ENCODE data around the gene ARL14.
A peak's percentile ranks its signal among the peaks of the same experiment; 100 is the strongest.

The ARL14 gene

DNA sequence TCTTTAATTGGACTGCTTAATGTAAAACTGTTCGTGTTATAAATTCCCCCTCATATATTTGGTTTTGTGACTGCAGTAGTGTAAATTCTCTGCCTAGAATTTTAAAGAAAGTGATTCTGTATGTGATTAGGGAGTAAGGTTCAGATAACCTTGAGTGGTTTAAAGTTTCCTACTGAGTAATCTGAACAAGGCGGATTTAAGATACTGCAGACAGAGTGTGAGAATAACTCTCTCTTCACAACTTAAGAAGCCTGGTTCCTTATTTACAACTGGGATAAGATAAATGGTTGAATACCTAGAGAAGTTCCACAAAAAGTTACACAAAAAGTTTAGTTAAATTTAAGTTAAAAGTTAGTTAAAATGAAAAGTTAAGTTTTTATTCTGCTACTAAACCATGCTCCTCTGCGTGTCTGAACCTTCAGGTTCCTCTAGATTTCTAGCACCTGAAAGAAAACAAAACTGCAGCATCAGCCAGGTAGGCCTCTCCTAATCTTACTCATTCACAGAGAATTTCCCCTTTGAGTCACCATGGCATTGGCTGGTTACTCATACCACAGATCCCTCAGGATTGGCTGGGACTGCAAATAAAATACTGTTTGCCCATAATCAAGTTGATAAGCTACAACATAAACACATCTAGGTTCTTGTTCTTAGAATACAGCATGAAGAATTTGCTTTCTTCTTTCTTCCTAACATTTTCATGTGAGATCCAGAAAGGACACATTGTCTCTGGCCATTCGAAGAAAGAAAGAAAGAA lies at the start of gene ARL14:
TSS of gene ARL14 (plus strand) at position 614 of the 757 bp plus-strand sequence. CDS start 187 bp downstream, outside the sequence.
- H3K4me3 Mint-ChIP-seq, result no peak within 1 kb of the TSS
- no peaks in the 10 kb centered on the region for H3K36me3 Mint-ChIP-seq
- peaks cover 3 to 10% of the 10 kb centered on the region in 2 donors for H3K27me3 Mint-ChIP-seq
- ATAC-seq (replicated peaks) (peak in 1 of 2 donors; percentile 53), DNase-seq (no peak)
- H3K27ac Mint-ChIP-seq, result no peak within 1 kb of the TSS
- no peaks in the 10 kb centered on the region for H3K4me1 Mint-ChIP-seq
- no peaks in the 10 kb centered on the region for H3K9me3 Mint-ChIP-seq

DNA sequence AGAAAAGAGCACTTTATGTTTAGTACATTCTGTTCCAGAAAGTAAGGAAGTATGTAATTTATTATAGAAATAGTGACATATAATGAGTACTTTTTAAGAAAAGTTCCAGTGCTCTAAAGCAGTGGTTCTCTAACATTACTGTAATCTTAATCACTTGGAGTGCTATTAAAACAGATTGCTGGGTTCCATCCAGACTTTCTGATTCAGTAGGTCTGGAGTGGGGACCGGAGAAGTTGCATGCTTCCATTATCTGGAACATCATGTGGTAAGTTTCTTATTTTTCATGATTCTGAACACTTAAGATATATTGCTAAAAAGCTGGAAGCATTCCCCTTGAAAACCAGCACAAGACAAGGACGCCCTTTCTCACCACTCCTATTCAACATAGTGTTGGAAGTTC lies 47.5 kb upstream of the ARL14 start:
- Mint-ChIP-seq H3K36me3 (no peaks in the 10 kb centered on the region), H3K4me1 (no peaks in the 10 kb centered on the region), H3K4me3 (no peak overlapping the region), H3K27ac (no peak overlapping the region), H3K9me3 (no peaks in the 10 kb centered on the region), H3K27me3 (peaks cover 0 to 11% of the 10 kb centered on the region in 2 donors)
- DNase-seq (no peak), ATAC-seq (replicated peaks) (no peak)

GRCh38 chr3:160633361-160634083 lies 43.4 kb upstream of the ARL14 start:
- no peaks in the 10 kb centered on the region for H3K9me3 Mint-ChIP-seq
- no peak for DNase-seq

GRCh38 chr3:160635213-160635612 lies 41.7 kb upstream of the ARL14 start:
- DNase-seq, result no peak
- ATAC-seq (replicated peaks), result no peak
- Mint-ChIP-seq H3K4me1 (no peaks in the 10 kb centered on the region), H3K27me3 (no peaks in the 10 kb centered on the region), H3K27ac (no peak overlapping the region), H3K4me3 (no peak overlapping the region), H3K9me3 (no peaks in the 10 kb centered on the region), H3K36me3 (no peaks in the 10 kb centered on the region)

More at GRCh38 chr3:160633361-160634083, 43.4 kb upstream of the ARL14 start:
- Mint-ChIP-seq H3K27me3 (peaks cover 0 to 9% of the 10 kb centered on the region in 2 donors), H3K4me3 (no peak overlapping the region), H3K36me3 (no peaks in the 10 kb centered on the region), H3K4me1 (no peaks in the 10 kb centered on the region), H3K27ac (no peak overlapping the region)
- no peak for ATAC-seq (replicated peaks)

GRCh38 chr3:160637086-160637485 lies 39.9 kb upstream of the ARL14 start:
- Mint-ChIP-seq H3K9me3 (no peaks in the 10 kb centered on the region), H3K36me3 (no peaks in the 10 kb centered on the region), H3K27me3 (no peaks in the 10 kb centered on the region), H3K4me1 (no peaks in the 10 kb centered on the region), H3K27ac (no peak overlapping the region), H3K4me3 (no peak overlapping the region)
- DNase-seq (no peak), ATAC-seq (replicated peaks) (no peak)

DNA sequence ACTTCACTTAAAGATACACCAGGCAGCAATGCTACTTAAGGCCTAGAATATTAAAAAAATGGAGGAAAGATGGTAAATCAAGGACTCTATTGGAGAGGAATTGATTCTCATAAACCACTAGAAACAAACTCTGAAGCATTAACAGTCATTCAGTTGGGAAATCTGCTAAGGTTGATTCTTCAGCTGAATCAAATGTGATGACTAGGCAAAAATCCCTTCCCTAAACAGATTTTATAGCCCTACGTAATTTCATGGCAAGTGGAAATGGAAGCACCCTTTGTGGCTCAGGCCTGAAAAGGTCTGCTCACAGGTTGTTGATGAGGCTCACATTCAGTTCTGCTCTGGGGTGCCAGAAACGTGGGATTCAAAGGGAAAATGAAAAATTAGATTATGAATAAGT lies 38.8 kb upstream of the ARL14 start:
- no peak overlapping the region for H3K4me3 Mint-ChIP-seq
- DNase-seq (no peak), ATAC-seq (replicated peaks) (no peak)
- no peaks in the 10 kb centered on the region for H3K36me3 Mint-ChIP-seq
- H3K4me1 Mint-ChIP-seq, result no peaks in the 10 kb centered on the region
- H3K27me3 Mint-ChIP-seq, result no peaks in the 10 kb centered on the region
- no peak overlapping the region for H3K27ac Mint-ChIP-seq
- no peaks in the 10 kb centered on the region for H3K9me3 Mint-ChIP-seq

DNA sequence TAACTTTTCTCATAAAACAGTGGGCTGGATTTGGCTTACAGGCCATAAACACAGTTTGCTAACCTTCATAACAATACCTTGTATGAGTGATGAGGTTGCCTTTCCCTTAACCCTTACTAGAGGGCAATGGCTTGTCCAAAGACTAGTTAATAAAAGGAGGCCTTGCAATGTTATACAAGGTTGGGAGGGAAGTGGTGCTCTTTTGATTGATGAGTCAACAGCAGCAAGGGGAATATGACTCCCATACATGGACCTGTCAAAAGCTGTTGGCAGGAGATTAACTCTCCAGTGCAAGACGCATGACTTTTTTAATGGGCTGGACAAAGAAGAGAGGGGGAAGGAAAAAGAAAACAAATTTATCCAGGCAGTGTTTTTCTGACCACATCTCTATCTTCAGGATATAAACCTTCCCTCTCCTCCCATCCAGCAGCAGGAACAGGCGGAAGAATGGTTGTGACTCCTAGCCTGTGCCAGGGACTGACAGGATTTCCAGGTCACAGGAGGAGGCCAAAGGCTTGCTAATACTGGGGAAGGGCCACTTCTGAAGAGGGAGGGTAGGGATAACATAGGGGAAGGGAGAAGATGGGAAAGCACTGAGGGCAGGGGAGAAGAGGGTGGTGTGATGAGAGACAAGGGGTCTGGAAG lies 35.2 kb upstream of the ARL14 start:
- Mint-ChIP-seq H3K27me3 (no peaks in the 10 kb centered on the region), H3K4me1 (peaks cover 2 to 4% of the 10 kb centered on the region in 2 donors), H3K9me3 (no peaks in the 10 kb centered on the region), H3K27ac (no peak overlapping the region), H3K4me3 (no peak overlapping the region), H3K36me3 (no peaks in the 10 kb centered on the region)
- ATAC-seq (replicated peaks) (no peak), DNase-seq (no peak)

- DNase-seq, result no peak
- peak in 1 of 2 donors; percentile 64 for ATAC-seq (replicated peaks)
- H3K4me1 Mint-ChIP-seq, result peaks cover 2 to 4% of the 10 kb centered on the region in 2 donors
These were observed 33.0 kb upstream of the ARL14 start for GRCh38 chr3:160643994-160644393.

GRCh38 chr3:160644491-160644890 lies 32.5 kb upstream of the ARL14 start:
- no peaks in the 10 kb centered on the region for H3K9me3 Mint-ChIP-seq
- no peak for DNase-seq
- H3K4me3 Mint-ChIP-seq, result no peak overlapping the region
- no peak overlapping the region for H3K27ac Mint-ChIP-seq
- no peak for ATAC-seq (replicated peaks)
- no peaks in the 10 kb centered on the region for H3K27me3 Mint-ChIP-seq
- peaks cover 2 to 4% of the 10 kb centered on the region in 2 donors for H3K4me1 Mint-ChIP-seq
- H3K36me3 Mint-ChIP-seq, result no peaks in the 10 kb centered on the region

More at GRCh38 chr3:160643994-160644393, 33.0 kb upstream of the ARL14 start:
- Mint-ChIP-seq H3K36me3 (no peaks in the 10 kb centered on the region), H3K4me3 (no peak overlapping the region), H3K9me3 (no peaks in the 10 kb centered on the region), H3K27me3 (no peaks in the 10 kb centered on the region), H3K27ac (no peak overlapping the region)

- Mint-ChIP-seq H3K4me3 (no peak overlapping the region), H3K9me3 (no peaks in the 10 kb centered on the region), H3K27ac (no peak overlapping the region), H3K27me3 (peaks cover 6 to 12% of the 10 kb centered on the region in 2 donors), H3K4me1 (peaks cover 2 to 4% of the 10 kb centered on the region in 2 donors), H3K36me3 (no peaks in the 10 kb centered on the region)
- DNase-seq, result no peak
- no peak for ATAC-seq (replicated peaks)
These were observed 28.3 kb upstream of the ARL14 start for GRCh38 chr3:160648701-160649100.

DNA sequence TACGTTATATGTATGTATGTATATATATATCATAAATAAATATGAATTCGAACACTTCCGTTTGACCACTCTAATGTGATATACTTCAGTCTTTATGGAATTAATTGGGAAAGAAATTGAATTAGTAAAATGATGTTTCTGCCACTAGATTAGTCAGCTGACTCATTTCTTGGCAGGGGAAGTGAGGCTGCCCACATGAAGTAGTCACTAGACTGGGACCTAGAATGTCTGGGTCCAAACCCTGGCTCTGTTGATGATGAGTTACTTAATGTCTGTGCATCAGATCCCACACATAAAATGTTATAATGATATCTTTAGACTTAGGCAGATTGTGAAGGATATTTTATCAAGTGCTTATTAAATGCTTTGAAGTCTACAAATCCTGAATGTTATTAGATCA lies 27.4 kb upstream of the ARL14 start:
- Mint-ChIP-seq H3K27ac (no peak overlapping the region), H3K9me3 (no peaks in the 10 kb centered on the region), H3K36me3 (no peaks in the 10 kb centered on the region), H3K4me1 (peaks cover 2 to 4% of the 10 kb centered on the region in 2 donors), H3K4me3 (no peak overlapping the region), H3K27me3 (peaks cover 6 to 12% of the 10 kb centered on the region in 2 donors)
- peak; percentile 36 to 50 for ATAC-seq (replicated peaks)
- DNase-seq, result no peak

- Mint-ChIP-seq H3K27me3 (peaks cover 12 to 16% of the 10 kb centered on the region in 2 donors), H3K4me1 (no peaks in the 10 kb centered on the region), H3K36me3 (no peaks in the 10 kb centered on the region), H3K4me3 (no peak overlapping the region), H3K9me3 (no peaks in the 10 kb centered on the region), H3K27ac (no peak overlapping the region)
- DNase-seq, result no peak
- no peak for ATAC-seq (replicated peaks)
These were observed 23.4 kb upstream of the ARL14 start for GRCh38 chr3:160653512-160653911.

GRCh38 chr3:160660902-160661301 lies 16.1 kb upstream of the ARL14 start:
- Mint-ChIP-seq H3K9me3 (peaks cover 0 to 1% of the 10 kb centered on the region in 2 donors), H3K36me3 (no peaks in the 10 kb centered on the region), H3K4me3 (no peak overlapping the region), H3K27ac (no peak overlapping the region), H3K4me1 (peaks cover 5% of the 10 kb centered on the region in 2 donors), H3K27me3 (peaks cover 0 to 4% of the 10 kb centered on the region in 2 donors)
- no peak for ATAC-seq (replicated peaks)
- DNase-seq, result no peak

DNA sequence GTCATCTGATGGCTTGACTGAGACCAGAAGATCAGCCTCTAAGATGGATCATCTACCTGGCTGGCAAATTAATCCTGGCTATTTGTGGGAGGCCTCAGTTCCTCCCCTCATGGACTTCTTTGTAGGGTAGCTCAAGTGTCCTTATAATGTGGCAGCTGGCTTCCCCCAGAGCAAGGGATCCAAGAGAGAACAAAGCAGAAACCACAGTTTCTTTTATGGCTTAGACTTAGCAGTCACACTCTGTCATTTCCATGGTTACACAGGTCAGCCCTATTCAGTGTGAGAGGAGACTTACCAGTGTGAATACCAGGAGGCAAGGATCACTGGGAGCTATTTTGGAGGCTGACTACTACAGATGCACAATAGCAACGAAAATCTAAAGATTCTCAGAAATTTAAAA lies 15.3 kb upstream of the ARL14 start:
- Mint-ChIP-seq H3K27ac (no peak overlapping the region), H3K27me3 (peaks cover 0 to 4% of the 10 kb centered on the region in 2 donors), H3K4me1 (peaks cover 8 to 12% of the 10 kb centered on the region in 2 donors), H3K36me3 (no peaks in the 10 kb centered on the region), H3K9me3 (peaks cover 0 to 3% of the 10 kb centered on the region in 2 donors), H3K4me3 (no peak overlapping the region)
- ATAC-seq (replicated peaks) (no peak), DNase-seq (no peak)

All from stimulated activated naive B cell treated with anti-CD40 and anti-IgM and Interleukin-4, amounts not matched to agents 10 μg/mL and 1 μg/mL and 100 μg/mL, for 72 hours (primary cell).